Raji (cell line): ENCODE data around the gene SMAD3.

Experiments
- POLR2A ChIP-seq: IDR thresholded peaks from 2 replicates; pipeline ENCODE4 v1.6.1; 2011; ENCODE audit warnings: low read depth, low read length, control low read depth; ENCODE audit not compliant: insufficient read depth

SMAD3 gene

DNA sequence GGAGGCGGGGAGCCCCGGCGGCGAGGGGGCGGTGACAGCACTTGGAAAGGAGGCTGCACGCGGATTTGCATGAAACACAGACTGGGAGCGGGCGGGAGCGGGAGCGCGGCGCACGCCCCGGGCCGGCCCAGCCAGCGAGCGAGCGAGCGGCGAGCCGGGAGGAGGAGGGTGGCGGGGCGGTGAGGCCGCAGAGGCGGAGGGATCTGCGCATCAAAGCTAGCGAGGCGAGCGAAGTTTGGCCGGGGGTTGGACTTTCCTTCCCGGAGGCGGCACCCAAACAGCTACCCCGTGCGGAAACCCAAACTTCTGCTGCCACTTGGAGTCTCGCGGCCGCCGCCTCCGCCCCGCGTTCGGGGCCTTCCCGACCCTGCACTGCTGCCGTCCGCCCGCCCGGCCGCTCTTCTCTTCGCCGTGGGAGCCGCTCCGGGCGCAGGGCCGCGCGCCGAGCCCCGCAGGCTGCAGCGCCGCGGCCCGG, at the start of gene SMAD3:
Gene SMAD3, plus strand, starts transcription at position 72 of the 475 bp plus-strand sequence. CDS start 553 bp downstream, outside the sequence.
- TF ChIP-seq POLR2A = peak; percentile 74

DNA sequence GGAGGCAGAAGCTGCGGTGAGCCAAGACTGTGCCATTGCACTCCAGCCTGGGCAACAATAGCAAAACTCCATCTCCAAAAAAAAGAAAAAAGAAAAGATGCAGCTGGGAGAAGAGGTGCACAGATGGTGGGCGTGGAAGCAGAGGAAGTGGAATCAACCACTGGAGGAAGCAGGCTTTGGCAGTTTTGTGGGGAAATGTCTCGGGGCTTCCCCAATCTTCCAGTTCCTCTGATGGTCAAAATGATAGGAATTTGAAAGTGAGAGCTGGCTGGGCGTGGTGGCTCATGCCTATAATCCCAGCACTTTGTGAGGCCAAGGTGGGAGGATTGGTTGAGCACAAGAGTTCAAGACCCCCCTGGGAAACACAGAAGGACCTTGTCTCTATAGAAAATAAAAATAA, 48.1 kb upstream of the SMAD3 start:
- TF ChIP-seq POLR2A = no peak

DNA sequence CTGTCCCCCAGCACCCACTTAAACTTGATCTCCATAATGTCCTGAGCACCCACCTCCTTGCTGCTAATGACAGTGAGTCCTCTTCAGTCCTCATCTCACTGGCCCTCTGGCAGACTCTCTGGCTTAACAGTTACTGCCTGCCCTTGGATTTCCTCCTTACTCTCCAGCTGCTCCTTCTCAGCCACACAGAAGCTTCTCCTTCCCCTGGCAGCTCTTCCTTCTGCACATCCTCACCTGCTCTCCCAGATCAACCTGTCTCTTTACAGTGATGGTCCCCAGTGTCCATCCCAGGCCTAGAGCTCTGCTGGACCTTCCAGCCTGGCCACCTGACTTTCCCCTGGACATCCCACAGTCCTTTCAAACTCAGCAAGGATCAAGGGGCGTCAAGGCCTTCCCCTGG, 47.4 kb upstream of the SMAD3 start:
- no peak for TF ChIP-seq POLR2A

DNA sequence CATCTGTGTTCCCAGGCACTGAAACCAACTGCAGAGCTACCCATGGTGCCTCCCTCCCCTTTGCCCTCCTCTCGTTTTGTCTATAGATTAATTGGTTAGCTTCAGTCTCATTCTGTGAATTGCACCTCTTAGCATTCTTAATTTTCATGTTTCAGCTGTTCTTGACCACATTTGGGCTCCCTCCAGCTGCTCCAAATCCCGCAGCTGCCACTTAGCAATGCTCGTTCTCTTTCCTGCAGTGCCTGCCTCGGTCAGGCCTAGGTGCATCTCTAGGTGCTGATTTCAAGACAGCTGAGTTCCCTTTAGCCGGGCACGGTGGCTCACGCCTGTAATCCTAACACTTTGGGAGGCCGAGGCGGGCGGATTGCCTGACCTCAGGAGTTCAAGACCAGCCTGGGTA, 47.0 kb upstream of the SMAD3 start:
- TF ChIP-seq POLR2A = no peak

DNA sequence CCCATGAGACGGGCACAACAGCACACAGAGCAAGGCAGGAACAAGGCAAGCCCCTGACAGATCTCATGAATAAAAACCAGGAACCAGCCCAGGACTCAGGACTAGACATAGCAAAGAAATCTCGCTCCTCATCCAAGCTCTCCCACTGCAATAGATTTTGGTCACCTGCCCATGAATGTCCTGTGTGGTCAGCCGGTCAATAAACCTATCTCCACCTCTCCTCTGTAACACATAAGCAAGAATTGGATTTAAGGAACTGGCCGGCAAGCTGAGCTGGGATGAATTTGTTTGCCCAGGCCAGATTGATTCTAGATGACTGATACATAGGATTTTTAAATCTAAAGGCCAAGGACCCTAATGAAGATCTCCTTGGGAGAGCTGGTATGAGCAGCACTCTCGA, 46.3 kb upstream of the SMAD3 start:
- no peak for TF ChIP-seq POLR2A

DNA sequence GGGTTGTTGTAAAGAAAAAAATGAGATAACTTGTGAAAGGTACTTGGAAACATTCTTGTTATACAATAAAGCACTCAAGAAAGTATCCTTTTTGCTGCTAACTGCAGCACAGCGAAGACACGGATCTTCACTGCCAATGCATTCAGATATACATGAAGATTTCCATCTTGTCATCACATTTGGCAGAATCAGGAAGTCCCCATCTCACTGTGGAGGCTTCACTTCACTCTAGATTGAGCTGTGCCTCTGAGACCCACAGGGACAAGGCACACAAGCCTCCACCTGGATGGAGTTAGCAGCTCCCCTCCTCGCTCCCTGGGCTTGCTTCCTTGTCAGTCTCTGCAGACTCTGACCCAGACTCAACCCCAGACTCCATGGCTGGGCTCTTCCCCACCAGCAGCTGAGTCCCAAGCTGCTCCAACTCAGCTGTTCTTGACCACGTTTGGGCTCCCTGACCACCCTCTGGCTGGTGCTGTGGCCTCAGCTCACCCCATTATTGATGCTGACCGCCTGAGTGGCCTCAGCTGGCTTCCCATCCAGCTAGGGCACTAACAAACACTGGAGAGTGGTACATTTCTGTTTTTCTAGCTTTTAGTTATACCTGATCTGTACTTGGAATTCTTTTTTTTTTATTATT, 45.4 kb upstream of the SMAD3 start:
- TF ChIP-seq POLR2A = no peak

DNA sequence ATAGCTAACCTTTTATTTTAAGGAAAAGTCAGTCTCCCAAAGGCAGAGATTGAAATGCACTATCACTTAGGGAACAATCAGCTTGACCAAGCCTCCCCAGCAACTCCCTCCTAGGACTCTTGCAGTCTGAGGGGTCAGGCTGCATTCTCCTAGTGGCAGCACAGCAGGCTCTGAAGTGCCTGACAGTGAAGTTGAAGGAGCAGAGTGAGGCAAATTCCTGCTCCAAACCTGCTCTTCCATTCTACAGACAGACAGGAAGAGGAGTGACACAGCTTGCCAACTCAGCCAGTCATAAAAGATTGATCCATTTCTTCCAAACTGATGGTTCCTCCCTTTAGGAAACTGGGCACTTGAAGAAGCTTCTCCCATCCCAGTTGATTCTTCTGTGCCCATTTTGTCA, 43.9 kb upstream of the SMAD3 start:
- TF ChIP-seq POLR2A = no peak

DNA sequence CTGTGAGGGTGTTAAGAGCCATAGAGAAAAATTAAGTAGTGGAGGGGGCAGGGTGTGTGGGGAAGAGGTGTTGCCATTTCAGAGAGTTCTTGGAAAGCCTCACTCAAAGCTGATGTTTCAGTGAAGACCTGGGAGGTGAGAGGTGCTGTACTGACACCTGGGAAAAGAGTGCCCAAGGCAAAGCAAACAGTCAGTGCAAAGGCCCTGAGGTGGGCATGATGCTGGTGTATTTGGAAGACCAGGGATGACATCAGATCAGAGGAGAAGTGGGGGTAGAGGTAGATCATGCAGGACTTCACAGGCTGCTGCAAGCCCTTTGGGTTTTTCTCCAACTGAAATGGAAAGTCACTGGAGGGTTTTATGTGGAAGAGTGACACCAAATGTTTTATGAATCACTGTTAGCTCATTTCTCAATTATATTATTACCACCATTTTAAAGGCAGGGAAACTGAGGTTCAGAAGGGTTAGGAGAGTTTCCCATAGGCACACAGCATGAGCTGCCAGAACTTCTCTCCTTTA, 42.8 kb upstream of the SMAD3 start:
- no peak for TF ChIP-seq POLR2A

DNA sequence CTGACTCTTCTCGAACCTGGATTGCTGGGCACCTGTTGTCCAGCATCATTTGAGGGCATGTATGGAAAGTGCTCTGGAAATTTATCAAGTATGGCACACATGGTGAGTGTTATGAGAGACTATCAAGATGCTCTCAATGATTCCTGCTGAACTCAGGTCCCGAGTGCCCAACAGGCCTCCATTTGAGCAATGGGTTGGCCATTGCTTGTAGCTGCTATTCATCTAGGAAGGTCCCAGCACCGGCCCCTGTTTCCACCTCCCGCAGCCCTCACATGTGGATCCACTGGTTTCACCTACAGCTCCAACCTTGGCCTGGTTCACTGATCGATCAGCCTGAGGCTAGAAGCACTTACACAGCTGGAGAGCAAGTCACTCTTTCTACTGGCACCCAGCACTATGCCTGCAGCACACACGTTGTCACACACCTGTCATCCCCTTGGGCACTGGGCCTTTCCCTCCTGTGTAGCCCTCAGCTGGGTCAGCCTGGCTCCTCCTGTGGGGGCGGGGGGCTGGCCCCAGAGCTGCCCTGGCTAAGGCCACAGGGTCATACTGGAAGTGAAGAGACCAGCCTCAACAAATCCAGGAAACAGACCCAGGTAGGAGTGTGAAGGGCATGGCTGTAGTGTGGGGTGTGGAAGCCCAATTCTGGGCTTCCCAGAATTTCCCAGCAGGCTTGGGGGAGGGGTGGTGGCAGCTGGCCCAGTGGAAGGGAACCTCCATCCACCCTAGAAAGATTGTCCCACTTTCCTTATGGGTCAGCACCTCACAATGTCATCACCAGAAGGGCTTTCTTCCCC, 41.7 kb upstream of the SMAD3 start:
- no peak for TF ChIP-seq POLR2A

DNA sequence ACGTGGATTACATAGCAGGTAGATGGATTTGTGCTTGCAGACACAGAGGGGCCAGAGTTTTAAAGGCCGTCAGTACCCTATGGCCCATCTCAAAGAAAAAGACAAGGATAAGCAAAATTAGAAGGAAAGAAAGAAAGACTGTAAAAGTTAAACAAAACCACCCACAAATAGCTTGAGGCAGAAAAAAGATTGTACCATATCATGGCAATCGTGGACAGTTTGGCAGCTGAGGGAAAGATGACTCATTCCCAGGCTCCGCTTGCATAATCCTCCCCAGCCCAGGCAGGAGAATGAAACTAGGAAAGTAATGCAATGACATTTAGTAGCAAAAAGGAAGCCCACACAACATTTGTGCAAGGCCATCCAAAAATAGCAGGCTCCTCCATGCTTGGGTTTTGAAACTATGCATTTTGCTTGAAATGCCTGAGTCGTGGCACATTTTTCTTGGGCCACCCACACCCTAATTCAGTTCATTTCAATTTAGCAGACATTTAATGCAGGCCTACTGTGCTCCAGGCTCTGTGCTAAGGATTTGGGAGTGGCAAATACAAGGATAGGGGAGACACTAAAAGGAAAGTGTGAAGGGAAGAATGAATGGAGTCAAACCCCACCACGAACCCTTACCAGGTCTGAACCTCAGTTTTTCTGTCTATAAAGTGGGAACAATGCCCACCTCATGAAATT, 40.9 kb upstream of the SMAD3 start:
- TF ChIP-seq POLR2A = no peak

DNA sequence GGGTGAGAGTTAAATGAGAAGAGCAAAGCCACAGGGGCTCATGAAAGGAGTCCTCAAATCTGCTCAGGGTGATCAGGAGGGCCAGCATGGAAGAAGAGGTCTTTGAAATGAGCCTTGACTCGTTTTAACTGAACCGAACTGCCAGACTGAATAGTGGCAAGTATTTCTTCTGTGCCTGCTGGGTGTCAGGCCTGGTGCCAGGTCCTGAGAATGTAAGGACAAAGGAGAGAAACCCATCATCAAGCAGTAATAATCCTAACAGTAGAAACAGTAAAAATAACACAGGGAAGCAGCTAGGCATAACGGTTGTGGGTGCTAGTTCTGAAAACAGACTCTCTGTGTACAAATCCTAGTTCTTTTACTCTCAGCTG, 40.4 kb upstream of the SMAD3 start:
- TF ChIP-seq POLR2A = no peak

DNA sequence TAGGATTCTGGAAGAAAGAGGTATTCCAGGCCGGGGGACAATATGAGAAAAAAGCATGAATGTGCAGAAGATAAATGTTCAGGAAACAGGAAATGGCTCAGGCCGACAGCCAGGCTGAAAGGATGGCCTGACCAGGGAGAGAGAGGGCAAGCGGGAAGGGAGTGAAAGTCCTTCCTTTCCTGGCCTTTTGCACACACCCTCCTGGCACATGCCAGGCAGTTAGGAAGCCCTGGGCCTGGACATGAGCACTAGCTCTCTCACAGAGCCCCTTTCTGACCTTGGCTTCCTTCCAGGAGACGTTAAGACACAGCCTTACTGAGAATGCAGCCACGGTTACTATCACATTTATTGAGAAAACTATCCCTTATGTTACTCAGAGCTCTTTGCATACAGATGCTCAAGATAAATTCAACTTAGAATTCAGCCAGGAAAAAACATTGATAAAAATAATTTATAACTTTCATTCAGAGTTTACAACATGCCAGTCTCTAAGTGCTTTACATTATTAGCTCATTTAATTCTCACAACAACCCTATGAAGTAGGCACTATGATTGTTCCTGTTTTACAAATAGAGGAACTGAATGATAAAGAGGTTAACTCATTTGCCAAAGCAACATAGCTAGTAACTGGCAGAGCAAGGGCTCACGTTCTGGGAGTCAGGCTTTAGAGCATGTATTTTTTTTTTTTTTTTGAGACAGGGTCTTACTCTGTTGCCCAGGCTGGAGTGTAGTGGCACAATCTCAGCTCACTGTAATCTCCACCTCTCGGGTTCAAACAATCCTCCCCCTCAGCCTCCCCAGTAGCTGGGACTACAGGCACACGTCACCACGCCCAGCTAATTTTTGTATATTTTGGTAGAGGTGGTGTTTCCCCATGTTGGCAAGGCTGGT, 39.4 kb upstream of the SMAD3 start:
- no peak for TF ChIP-seq POLR2A

DNA sequence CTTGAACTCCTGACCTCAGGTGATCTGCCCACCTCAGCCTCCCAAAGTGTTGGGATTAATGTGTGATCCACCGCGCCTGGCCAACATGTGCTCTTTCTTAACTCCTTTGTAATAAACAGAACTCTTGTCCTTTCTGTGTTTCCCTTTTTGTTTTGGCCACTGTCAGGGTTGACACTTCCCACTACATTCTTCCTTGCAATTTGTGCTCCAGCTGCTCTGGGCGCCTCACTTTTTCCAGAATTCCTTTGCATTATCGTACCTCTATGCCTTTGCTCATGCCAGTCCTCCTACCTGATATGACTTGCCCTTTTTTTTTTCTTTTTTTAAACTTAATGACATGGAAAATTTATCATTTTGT, 38.8 kb upstream of the SMAD3 start:
- TF ChIP-seq POLR2A = no peak

DNA sequence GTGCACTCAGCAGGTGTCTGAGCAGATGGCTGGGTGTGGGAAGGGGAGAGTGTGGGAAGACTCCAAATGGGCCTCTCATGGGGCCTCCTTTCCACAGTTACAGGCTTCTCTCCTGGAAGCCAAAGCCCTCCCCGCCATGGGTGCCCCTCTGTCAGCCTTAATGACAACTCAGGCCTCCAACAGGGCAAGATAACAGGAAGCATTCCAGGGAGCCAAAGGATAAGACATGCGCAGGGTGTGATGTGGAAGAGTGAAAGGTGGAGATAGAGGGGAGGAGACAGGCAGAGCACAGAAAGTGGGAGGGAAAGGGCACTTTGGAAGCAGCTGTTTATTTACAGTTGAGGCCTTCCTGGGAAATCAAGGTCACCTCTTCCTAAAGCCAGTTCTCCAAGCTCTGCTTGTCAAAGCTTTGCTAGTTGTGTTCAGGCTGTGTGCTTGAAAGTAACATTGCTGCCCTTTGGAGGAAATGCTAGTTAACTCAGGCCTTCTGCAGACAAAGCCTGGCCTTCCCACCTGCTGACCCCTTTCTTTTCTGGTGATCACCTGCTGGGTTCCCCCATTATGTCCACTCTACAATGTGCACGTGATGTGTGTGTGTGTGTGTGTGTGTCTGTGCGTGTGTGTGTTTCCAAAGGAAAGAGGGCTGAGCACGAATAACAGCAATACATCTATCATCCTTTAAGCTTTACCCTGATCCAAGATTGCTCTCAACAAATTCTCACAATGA, 35.2 kb upstream of the SMAD3 start:
- TF ChIP-seq POLR2A = no peak
